Esophagus squamous epithelium (tissue), 4 donors: ENCODE data around the gene CRYGB.

Source experiments
- CTCF ChIP-seq, 6 experiments: fragments of 450-650 bp in 4 of 6; fragments of 200-600 bp in 2 of 6; sonication (generic) in 2 of 6; IDR thresholded peaks; one replicate each; pipeline ENCODE4 v1.5.1; 2016 to 2019; ENCODE audit warnings: antibody characterized with exemption in 6 of 6, mild to moderate bottlenecking in 4 of 6, moderate library complexity in 4 of 6
- POLR2A ChIP-seq, 4 donors: fragments of 450-650 bp; IDR thresholded peaks; one replicate each; pipeline ENCODE4 v1.6.1; 2017; ENCODE audit warnings: antibody characterized with exemption in 4 of 4, mild to moderate bottlenecking in 4 of 4, moderate library complexity in 3 of 4

GRCh38 chr2:208130712-208131110 lies 15.2 kb downstream of the CRYGB start:
- no peak for TF ChIP-seq CTCF (IDR thresholded peaks at IDR 0.05)
- TF ChIP-seq POLR2A (IDR thresholded peaks at IDR 0.05): no peak
